ENCODE results near the gene GRK6.
A peak's percentile ranks its signal among the peaks of the same experiment; 100 is the strongest.

GRK6 gene

DNA sequence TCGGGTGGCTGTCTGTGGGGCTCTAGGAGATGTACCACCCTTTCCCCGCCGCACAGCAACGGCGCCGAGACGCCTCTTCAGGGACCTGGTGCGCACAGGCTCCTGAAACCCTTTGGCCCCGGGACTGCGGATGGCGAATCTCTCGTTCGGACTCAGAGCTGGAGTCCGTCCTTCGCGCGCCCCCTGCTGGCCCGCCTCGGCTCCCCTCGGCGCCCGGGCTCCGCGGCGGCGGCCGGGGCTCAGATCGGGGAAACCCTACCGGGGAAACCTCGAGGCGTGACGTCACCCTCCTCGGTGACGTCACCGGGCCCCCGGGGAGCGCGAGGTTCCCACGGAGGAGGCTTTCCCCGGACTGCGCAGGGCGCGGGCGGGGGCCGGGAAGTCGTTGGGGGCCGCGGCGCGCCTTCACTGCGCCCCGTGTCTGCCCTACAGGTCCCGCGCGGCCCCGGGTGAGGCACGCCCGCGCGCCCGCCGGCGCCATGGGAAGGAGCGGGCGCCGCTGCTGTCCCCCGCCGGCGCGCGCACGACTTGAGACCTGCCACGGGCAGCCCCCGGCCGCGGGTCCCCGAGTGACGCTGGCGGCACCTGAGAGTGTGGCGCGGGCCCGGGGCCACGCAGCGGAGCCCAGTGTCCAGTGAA is 28.0 kb downstream of the GRK6 start:
- peak; percentile 88 to 97 for DNase-seq (ENCODE audit: low read depth in 2 of 2)

DNA sequence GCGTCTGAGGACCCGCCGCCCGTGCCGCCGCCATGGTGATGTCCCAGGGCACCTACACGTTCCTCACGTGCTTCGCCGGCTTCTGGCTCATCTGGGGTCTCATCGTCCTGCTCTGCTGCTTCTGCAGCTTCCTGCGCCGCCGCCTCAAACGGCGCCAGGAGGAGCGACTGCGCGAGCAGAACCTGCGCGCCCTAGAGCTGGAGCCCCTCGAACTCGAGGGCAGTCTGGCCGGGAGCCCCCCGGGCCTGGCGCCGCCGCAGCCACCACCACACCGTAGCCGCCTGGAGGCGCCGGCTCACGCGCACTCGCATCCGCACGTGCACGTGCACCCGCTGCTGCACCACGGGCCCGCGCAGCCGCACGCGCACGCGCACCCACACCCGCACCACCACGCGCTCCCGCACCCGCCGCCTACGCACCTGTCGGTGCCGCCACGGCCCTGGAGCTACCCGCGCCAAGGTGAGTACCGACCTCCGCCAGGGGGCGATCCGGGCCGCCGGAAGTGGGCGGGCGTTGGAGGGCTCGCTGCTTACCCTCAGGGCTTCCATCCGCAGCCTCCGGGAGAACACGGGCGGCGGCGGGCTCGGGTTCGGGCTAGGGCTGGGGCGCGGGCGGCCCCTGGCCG is 28.7 kb downstream of the GRK6 start:
- peak; percentile 79 to 86 for DNase-seq (ENCODE audit: low read depth in 2 of 2)

DNA sequence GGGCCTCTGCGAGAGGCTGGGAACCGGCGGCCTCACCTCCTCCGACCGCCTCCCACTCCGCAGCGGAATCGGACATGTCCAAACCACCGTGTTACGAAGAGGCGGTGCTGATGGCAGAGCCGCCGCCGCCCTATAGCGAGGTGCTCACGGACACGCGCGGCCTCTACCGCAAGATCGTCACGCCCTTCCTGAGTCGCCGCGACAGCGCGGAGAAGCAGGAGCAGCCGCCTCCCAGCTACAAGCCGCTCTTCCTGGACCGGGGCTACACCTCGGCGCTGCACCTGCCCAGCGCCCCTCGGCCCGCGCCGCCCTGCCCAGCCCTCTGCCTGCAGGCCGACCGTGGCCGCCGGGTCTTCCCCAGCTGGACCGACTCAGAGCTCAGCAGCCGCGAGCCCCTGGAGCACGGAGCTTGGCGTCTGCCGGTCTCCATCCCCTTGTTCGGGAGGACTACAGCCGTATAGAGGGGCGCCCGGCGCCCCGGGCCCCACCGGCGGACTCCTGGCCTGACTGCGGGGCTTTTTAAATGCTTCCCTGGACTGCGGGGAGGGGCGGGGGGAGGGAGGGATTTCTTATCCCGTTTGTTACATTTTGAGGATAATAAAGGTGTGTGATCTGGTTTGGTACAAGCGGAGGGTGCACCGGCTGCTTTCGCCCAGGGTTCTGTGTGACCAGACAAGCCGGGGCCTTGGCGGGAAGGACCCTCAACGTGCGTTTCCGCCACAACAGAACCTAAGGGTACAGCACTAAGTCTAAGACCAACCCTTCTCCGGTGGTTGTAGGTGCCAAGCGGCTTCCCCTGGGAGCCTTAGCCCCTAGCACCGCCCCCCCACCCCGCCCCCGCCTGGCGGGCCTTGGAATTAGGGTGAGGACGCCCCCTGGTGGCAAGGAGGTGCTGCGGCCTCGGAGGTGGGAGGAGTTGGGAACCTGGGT is 29.4 kb downstream of the GRK6 start:
- DNase-seq (ENCODE audit: low read depth in 2 of 2) = peak; percentile 93 to 99

DNA sequence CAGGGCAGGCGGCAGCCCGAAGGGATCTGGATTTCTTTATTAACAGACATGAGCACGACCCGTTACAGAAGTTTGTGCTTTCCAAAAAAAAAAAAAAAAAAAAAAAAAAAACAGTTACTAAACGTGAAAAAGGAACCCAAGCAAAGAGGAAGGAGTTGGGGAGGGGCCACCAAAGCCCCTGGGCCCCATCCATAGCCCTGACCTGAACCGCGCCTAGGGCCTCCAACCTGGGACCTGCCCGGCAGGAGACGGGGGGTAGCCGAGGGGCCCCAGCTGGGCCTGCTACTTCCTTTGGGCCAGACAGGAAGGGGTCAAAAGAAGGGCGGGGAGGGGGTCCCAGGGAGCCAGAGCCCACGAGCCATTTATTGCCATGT is 30.1 kb downstream of the GRK6 start:
- DNase-seq (ENCODE audit: low read depth in 2 of 2) = no peak

DNA sequence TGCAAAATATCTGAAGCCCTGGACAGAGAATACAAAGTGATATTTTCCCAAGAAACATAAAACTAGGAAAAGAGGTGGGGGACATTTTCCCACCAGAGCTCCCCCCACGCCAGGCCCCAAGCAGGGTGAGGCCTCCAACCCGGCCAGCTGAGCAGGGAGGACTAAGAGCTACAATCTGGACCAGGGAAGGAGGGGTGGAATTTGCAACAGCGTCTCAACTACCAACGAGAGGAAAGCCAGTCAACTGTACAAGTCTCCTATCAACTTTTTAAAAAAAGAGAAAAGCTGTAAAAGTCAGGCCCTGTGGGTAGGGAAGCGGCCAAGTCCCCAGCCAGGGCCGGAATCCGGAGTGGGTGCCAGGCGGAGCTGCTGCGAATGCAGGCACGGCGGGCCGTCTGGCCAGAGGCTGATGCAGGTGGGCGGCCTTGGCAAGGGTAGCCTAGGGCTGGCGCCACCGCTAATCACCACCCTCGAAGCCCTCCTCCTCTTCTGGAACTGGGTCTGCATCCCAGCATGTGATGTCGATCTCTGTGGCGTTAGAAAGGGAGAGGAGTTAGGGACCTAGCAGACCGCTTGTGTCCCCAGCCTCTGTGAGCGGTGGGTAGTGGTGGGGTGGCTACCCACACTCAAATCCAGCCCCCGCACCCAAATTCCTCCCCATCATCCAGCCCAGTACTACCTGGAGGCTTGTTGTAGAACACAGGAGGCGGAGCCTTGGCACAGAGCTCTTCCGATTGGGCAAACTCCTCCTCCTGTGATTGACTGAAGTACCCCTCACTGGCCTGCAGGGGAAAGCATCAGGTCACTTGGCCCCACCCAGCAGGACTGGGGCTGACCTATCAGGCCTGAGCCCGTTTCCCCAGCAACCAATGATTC is 30.7 kb downstream of the GRK6 start:
- DNase-seq (ENCODE audit: low read depth in 2 of 2) = no peak

DNA sequence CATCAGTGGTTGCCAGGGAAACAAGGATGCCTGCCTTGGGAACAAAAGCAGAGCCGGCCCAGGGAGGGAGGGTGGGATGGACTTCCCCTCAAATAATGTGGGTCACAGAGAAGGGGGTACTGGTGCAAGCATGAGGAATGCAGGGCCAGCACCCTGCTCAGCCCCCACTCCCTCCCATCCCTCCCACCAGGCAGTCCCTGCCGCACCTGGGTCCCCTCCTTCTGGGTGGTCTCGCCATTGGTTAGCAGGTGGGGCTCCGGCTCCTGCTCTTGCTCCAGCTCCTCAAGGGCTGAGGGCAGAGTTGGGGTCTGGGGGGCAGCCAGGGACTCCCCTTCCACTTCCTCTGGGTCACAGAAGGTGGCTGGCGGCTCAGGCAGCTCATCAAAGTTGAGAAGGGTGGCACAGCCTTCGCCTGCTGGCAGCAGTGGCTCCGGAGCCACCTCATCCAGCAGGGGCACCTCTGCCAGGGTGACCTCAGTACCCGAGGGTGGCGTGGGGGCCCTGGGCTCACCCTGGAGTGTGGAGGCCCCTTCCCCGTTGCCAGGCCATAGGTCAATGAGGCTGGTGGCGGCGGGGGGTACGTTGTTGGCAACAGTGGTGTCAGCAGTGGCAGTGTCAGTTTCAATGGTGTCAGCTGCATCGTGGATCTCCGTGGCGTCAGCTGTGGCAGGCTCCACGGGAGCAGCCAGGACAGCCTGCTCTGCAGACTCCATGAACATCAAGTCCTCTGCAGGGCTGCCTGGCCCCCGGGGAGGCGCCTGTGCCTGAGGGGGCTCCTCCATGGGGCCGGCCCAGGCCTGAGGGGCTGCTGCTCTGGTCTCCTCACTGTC is 31.6 kb downstream of the GRK6 start:
- no peak for DNase-seq (ENCODE audit: low read depth in 2 of 2)

DNA sequence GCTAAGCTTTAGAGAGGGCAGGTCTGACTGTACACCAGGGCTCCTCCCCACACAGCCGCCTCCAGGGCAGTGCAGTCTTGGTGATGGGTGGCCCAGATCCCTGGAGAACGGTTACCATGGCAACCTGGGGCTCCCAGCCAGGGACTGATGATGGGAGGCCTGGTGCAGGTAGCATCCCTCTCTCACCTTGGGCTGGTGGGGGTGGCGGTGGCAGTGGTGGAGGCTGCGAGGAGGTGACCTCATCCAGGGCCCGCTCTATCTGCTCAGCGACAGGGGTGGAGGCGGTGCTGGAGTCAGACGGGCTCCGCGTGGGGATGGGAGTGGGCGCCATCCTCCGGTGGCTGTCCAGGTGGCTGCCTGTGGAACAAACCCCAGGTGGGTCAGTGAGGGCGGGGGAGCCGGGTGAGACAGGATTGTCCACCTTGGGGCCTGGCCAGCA is 32.5 kb downstream of the GRK6 start:
- DNase-seq (ENCODE audit: low read depth in 2 of 2) = no peak

DNA sequence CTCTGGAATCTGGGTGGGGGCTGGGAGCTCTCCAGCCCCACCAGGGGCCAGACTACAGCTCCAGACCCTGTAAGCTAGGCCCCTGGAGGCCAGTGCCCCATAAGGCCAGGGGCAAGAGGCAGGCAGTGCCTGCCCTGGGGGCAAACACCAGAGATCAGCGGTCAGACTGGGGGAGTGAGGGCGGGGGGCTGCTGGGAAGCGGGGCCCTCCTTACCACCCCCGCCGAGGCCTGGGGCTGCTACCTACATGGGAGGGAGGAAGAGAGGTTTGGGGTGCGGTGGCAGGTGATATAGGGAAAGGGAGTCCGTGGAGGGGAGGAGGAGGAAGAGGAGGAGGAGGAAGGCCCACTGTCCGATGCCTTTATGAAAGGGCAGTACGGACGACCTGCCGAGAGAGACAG is 32.9 kb downstream of the GRK6 start:
- DNase-seq (ENCODE audit: low read depth in 2 of 2) = no peak

DNA sequence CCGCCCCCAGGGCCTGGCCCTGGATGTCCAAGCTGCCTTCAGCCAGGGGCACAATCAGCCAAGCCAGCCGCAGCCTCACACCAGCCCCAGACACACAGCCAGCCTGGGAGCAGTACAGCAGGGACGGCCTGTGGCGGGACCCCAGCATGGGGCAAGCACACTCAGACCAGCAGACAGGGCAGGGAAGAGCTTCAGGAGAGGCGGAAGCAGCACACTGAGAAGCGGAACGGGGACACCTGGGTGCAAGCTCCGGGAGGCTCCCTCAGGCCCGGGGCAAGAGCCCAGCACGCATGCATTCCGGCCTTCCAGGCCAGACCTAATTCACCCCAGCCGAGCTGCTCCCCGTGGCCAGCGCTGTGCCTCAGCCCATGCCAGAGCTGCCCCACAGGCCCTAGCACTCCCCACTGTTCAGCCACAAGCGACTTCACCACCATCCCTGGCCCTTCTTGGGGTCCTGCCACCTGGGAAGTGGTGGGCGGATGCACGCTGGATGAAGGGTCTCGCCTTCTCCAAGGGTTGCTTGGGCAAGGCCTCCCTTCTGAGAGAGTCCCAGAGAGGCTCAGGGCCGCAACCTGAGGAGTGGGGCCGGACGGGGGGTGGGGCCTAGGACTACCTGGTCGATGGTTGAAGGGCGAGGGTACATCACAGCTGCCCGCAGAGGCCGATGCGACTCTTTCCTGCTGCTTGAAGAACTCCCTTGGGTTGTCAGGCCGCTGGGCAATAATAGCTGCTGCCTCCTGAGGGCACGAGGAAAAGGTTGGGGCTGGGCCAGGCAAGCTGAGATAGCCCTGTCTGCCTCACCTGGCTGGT is 33.5 kb downstream of the GRK6 start:
- DNase-seq (ENCODE audit: low read depth in 2 of 2) = no peak

DNA sequence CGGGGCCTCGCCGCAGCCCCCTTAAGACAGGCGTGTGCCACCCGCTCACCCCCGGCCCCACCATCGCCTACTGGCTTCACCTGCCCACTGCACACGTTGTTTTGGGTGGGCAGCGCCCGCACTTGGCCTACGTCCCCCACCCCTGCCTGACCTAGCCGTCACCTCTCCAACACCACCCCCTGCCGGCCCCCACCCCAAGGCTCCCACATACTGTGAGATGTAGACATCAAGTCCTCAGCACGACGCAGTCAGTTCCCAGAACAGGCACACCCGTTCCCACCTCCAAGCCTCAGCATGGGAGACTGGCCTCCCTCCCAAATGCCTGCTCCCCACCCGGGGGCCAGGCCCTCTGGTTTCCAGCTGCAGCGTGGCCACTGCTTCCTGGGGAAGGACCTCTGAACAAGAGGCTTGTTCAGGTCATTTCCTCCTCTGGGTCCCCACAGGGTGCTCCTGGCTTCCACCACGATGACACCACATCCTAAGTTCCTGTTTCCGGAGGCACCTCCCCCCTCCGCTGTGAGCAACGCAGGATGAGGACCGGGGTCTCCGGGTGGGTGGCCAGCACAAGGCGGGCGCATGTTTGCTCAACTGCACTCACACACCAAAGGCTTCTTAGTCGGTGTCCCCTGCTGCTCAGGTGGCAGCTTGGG is 35.7 kb downstream of the GRK6 start:
- DNase-seq (ENCODE audit: low read depth in 2 of 2) = no peak

DNA sequence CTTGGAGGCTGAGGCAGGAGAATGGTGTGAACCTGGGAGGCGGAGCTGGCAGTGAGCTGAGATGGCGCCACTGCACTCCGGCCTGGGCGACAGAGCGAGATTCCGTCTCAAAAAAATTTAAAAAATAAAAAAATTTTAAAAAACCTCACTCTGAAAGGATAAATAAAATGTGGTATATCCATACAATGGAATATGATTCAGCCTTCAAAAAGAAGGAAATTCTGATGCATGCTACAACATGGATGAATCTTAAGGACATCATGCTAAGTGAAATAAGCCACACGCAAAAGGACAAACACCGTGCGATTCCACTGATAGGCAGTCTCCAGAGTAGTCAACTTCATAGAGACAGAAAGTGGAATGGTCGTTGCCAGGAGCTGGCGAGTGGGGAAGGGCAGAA is 38.6 kb downstream of the GRK6 start:
- DNase-seq (ENCODE audit: low read depth in 2 of 2) = no peak

DNA sequence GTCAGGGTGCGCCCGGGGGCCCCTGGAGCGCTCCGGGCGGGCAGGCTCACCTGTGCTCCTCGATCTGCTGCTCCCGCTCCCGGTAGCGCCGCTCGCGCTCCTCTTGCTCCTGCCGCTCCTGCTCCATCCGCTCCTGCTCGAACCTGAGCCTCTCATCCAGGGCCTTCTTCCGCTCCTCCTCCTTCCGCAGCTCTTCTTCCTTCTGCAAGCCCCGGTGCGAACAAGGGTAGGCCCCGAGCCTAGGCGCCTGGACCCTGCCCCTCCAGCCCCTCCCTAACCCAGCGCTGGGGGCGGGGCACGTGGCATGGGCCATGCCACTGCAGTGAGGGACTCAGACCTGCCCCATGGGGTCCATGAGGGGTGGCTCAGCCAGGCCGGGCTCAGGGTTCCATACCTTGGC is 40.4 kb downstream of the GRK6 start:
- no peak for DNase-seq (ENCODE audit: low read depth in 2 of 2)

DNA sequence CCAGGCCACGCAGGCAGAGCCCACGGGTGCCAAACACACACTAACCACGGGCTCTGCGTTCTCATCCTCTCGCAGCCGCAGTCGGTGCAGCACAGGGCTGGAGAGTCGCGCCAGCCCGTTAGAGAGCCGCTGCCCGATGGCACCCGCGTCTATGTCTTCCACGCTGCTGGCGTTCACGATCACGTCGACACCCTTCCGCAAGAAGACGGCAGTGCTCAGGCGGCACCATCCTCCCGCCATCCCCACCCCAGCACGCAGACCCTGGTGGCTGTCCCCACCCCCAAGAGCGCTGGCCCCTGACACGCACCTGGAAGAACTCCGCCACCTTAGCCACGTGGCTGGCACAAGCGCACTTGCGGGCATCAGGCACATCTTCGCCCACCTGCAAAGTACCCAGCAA is 41.0 kb downstream of the GRK6 start:
- no peak for DNase-seq (ENCODE audit: low read depth in 2 of 2)

DNA sequence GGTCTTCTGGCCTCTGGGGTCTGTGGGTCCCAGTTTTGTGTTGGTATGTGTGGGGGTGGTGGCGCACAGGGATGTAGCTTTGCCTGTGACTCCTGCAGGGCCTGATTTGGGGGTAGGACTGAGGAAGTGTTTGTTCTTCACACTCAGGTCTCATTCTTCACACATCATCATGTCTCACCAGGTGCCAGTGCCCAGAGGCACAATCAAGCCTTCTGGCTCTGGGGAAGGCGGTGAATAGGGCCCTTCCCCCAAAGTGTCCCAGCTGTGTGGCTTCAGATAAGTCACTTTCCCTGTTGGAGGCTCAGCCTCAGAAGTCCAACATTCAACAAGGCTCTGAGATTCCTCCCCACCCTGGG is 41.8 kb downstream of the GRK6 start:
- DNase-seq (ENCODE audit: low read depth in 2 of 2) = no peak

DNA sequence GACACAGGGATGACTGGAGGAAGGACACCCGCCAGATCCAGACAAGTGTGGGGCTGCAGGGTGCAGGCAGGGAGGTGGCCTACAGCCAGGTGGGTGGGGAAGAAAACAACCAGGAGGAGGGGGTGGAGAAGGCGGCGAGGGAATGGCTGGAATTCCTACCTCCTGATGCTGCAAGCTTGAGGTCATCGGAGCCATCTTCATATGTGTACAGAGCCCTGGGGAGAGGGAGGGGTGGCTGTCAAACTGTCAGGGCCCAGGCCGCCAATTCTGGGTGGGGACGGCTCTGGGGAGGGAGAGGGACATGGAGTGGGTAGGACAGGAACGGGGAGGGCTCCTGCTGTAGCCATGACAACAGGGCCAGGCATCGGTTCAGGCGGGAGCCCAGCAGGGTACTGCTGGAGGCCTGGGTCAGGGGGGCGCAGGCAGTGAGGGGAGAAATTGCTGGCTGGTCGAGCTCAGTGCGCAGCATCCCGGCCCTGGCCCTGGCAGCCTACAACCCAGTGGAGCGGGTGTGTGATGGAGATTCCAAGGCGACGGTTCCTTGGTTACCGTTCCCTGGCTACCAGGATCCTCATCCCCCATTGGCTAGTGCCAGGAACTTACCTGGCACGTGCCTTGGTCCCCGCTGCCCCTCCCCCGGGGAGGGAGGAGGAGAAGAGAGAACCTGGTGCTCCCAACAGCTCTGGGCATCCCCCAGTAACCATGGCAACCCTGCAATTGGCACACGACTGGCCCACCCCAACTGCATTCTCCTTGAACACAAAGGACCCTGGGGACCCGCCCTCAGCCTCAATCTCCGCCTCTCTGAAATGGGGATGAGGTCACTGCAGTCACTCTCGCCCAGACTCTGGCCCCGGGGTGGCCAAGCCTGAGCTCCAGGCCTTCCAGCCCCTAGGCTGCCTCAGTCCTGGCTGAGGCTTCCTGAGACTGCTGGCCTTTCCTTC is 42.5 kb downstream of the GRK6 start:
- DNase-seq (ENCODE audit: low read depth in 2 of 2) = no peak

DNA sequence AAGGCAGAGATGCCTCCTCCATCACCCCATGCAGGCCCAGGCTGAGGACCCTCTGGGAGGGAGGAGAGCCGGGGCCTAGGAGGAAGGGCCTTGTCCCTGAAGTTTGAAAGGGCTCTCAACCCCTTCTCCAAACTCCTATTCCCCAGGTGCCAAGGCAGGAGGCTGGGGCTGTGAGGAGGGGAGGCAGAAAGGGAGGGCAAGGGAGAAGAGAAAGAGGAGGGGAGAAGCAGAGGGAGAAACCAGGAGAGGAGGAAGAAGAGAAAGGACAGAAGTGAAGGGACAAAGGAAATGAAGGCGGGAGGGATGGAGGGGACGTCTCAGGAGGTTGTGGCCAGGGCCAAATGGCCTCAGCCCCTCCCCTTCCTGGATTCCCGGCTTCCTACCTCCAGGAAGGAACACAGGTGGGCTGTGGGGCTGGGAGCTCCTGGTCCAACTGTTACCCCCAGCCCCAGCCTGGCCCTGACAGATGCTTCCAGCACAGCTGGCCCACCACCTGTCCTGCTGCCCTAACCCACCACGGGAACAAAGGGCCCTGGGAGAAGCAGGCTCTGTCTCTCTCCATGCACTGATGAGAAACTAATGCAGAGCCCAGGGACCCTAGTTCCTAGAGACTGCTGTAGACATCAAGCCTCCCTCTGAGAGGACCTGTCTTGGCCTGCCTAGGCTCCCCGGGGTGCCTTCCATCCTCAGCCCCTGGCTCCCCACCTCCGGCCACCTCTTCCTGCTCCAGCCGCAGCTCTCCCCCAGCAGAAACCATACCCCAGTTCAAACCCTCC is 43.5 kb downstream of the GRK6 start:
- DNase-seq (ENCODE audit: low read depth in 2 of 2) = no peak

DNA sequence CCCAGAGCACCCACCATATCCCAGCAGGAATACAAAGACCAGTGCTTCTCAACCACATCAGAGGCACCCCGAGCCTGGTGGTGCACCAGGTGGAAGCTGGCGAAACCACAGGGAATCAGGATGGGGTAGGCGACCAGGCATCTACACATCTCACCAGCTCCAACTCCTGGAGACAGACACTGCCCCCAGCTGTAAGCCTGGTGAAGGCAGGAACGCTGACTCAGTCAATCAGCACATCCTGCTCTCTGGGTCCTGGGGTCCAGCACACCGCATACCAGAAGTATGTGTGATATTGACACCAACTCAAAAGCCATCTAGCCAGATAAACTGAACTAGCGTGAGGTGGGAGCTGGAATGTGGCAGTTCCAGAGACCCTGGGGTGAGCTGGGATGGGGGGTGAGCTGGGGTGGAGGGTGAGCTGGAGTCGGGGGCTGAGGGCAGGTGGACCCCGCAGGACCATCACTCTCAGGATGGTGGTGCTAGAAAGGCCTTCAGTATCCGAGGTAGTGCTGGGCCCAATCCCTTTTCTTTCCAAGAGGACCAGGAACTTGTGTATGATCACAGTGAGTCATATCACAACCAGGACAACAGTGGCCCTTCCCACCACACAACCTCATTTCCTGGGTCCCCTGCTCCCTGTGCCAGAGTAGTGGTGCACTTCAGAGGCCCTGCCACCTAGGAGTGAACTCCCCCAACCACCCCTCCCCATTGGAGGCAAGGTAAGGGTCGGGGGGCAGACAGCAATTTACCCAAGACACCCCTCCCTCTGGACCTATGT is 44.5 kb downstream of the GRK6 start:
- DNase-seq (ENCODE audit: low read depth in 2 of 2) = no peak
